HEK293 (cell line): Measurements from ENCODE around the gene IFT43.

Source experiments
- CTCF ChIA-PET: fragments of 350-600 bp; formaldehyde crosslinking; extraction: SDS; loops from one replicate; lab custom pipeline; 2021; ENCODE audit warnings: antibody characterized with exemption; lab: Yijun Ruan, JAX
- POLR2A ChIA-PET: fragments of 300-600 bp; formaldehyde crosslinking; extraction: SDS; loops from one replicate; lab custom pipeline; 2020; ENCODE audit warnings: antibody characterized with exemption, inconsistent platforms; lab: Yijun Ruan, JAX
- H3K27ac ChIP-seq: fragments of 200-500 bp; sonication (Bioruptor generic); 2 replicates; pipeline ENCODE4 v1.5.1; 2014; ENCODE audit warnings: low read depth, low read length, control low read depth, inconsistent platforms; ENCODE audit errors: extremely low read depth
- H3K36me3 ChIP-seq, 2 experiments: fragments of 200-500 bp in 1 of 2; sonication (Bioruptor generic) in 1 of 2; 1 replicate in 1 of 2; 2 replicates in 1 of 2; pipeline ENCODE4 v1.5.1; 2014 to 2017; ENCODE audit warnings: inconsistent platforms in 2 of 2, low read length in 2 of 2; ENCODE audit not compliant: control insufficient read depth in 2 of 2, insufficient read depth in 1 of 2
- H3K4me1 ChIP-seq: fragments of 200-500 bp; sonication (Bioruptor generic); 2 replicates; pipeline ENCODE4 v1.5.1; 2014; ENCODE audit warnings: mild to moderate bottlenecking, low read length, inconsistent platforms; ENCODE audit not compliant: control insufficient read depth, insufficient read depth
- H3K4me3 ChIP-seq: 2 replicates; pipeline ENCODE4 v1.5.1; 2011; ENCODE audit warnings: low read depth, mild to moderate bottlenecking, control low read depth, low read length, moderate library complexity
- H3K9me3 ChIP-seq: fragments of 200-500 bp; sonication (Bioruptor generic); 2 replicates; pipeline ENCODE4 v1.5.1; 2014; ENCODE audit warnings: low read depth, low read length, inconsistent platforms; ENCODE audit not compliant: control insufficient read depth, insufficient read depth
- EGR2 ChIP-seq: fragments of 450-650 bp; formaldehyde crosslinking; IDR thresholded peaks from 2 replicates; pipeline ENCODE4 v1.5.1; 2016; ENCODE audit warnings: low read depth, missing biosample characterization, missing genetic modification characterization
- HIC1 ChIP-seq: fragments of 450-650 bp; formaldehyde crosslinking; IDR thresholded peaks from 2 replicates; pipeline ENCODE4 v1.5.1; 2016; ENCODE audit warnings: missing biosample characterization, missing genetic modification characterization
- KLF8 ChIP-seq: fragments of 450-650 bp; formaldehyde crosslinking; IDR thresholded peaks from 2 replicates; pipeline ENCODE4 v1.5.1; 2016; ENCODE audit warnings: missing biosample characterization, missing genetic modification characterization
- ZBTB17 ChIP-seq: fragments of 450-650 bp; formaldehyde crosslinking; IDR thresholded peaks from 2 replicates; pipeline ENCODE4 v1.5.1; 2016; ENCODE audit warnings: missing biosample characterization, missing genetic modification characterization
- ZBTB26 ChIP-seq: fragments of 450-650 bp; formaldehyde crosslinking; optimal IDR thresholded peaks from 2 replicates; pipeline ENCODE3; 2016; ENCODE audit warnings: missing biosample characterization, mild to moderate bottlenecking, missing genetic modification characterization
- ZFHX2 ChIP-seq: fragments of 450-650 bp; formaldehyde crosslinking; conservative IDR thresholded peaks from 2 replicates; pipeline ENCODE4 v1.5.1; 2016; ENCODE audit warnings: missing biosample characterization, missing genetic modification characterization
- ZNF112 ChIP-seq: fragments of 450-650 bp; formaldehyde crosslinking; IDR thresholded peaks from 2 replicates; pipeline ENCODE4 v1.5.0; 2017; ENCODE audit warnings: missing biosample characterization, missing genetic modification characterization
- ZNF121 ChIP-seq: fragments of 450-650 bp; formaldehyde crosslinking; IDR thresholded peaks from 2 replicates; pipeline ENCODE4 v1.5.1; 2016; ENCODE audit warnings: missing biosample characterization, missing genetic modification characterization
- ZNF221 ChIP-seq: fragments of 450-650 bp; formaldehyde crosslinking; IDR thresholded peaks from 2 replicates; pipeline ENCODE4 v1.5.1; 2017; ENCODE audit warnings: missing biosample characterization, missing genetic modification characterization, borderline replicate concordance
- ZNF239 ChIP-seq: fragments of 450-650 bp; formaldehyde crosslinking; IDR thresholded peaks from 2 replicates; pipeline ENCODE4 v1.5.1; 2016; ENCODE audit warnings: missing biosample characterization, missing genetic modification characterization
- ZNF510 ChIP-seq: fragments of 450-650 bp; formaldehyde crosslinking; IDR thresholded peaks from 2 replicates; pipeline ENCODE4 v1.5.1; 2018; ENCODE audit warnings: mild to moderate bottlenecking, missing genetic modification characterization, missing biosample characterization; ENCODE audit not compliant: insufficient replicate concordance
- ZNF629 ChIP-seq: fragments of 450-650 bp; formaldehyde crosslinking; IDR thresholded peaks from 2 replicates; pipeline ENCODE4 v1.5.1; 2017; ENCODE audit warnings: missing biosample characterization, missing genetic modification characterization
- ZNF654 ChIP-seq: fragments of 450-650 bp; formaldehyde crosslinking; IDR thresholded peaks from 2 replicates; pipeline ENCODE4 v1.5.1; 2016; ENCODE audit warnings: low read depth, missing biosample characterization, missing genetic modification characterization
- ZNF660 ChIP-seq: fragments of 450-650 bp; IDR thresholded peaks from 2 replicates; pipeline ENCODE4 v1.5.1; 2018; ENCODE audit warnings: missing biosample characterization, mild to moderate bottlenecking, missing genetic modification characterization
- ZNF747 ChIP-seq: fragments of 450-650 bp; formaldehyde crosslinking; IDR thresholded peaks from 2 replicates; pipeline ENCODE4 v1.5.1; 2016; ENCODE audit warnings: missing biosample characterization, missing genetic modification characterization
- TF ChIP-seq, protein P1 (sequence below): fragments of 450-650 bp; formaldehyde crosslinking; IDR thresholded peaks from 2 replicates; pipeline ENCODE4 v1.5.1; 2016; ENCODE audit warnings: missing biosample characterization, missing genetic modification characterization

IFT43 gene

GRCh38 chr14:76045773-76046172 is 60.2 kb downstream of the IFT43 start:
- POLR2A ChIA-PET: no interaction called here
- Histone ChIP-seq H3K4me1 (no peaks in the 10 kb centered on the region), H3K9me3 (no peaks in the 10 kb centered on the region), H3K4me3 (no peak overlapping the region), H3K36me3 (peaks cover 0 to 4% of the 10 kb centered on the region in 2 experiments; a peak in 1 of 3 replicates), H3K27ac (no peak overlapping the region)
- no peak for TF ChIP-seq ZNF629 (tag by site-specific recombination)
- no peak for TF ChIP-seq HIC1 (tag by site-specific recombination)
- TF ChIP-seq ZNF239 (tag by site-specific recombination): no peak
- no peak for TF ChIP-seq ZNF112
- TF ChIP-seq, protein P1, sequence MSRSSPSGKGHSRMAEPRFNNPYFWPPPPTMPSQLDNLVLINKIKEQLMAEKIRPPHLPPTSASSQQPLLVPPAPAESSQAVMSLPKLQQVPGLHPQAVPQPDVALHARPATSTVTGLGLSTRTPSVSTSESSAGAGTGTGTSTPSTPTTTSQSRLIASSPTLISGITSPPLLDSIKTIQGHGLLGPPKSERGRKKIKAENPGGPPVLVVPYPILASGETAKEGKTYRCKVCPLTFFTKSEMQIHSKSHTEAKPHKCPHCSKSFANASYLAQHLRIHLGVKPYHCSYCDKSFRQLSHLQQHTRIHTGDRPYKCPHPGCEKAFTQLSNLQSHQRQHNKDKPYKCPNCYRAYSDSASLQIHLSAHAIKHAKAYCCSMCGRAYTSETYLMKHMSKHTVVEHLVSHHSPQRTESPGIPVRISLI (tag by site-specific recombination): no peak
- no peak for TF ChIP-seq ZBTB26 (tag by site-specific recombination)
- no peak for TF ChIP-seq ZNF121
- TF ChIP-seq ZBTB17: no peak
- CTCF ChIA-PET: interaction anchor here (0.7 to 8.7 kb wide), 8 partner anchors 10 to 1663 kb away, joined by 3 to 80 read pairs (median 4); no protein-coding TSS in a partner anchor

GRCh38 chr14:76050250-76050649 is 64.7 kb downstream of the IFT43 start:
- POLR2A ChIA-PET: interaction anchor here (0.6 kb wide), 1 partner anchor 359 kb away, joined by 4 read pairs; no protein-coding TSS in a partner anchor
- TF ChIP-seq EGR2 (peak; percentile 98), ZNF747 (no peak), ZFHX2 (tag by site-specific recombination) (peak; percentile 96), KLF8 (tag by site-specific recombination) (no peak), HIC1 (tag by site-specific recombination) (no peak)
- H3K27ac ChIP-seq: no peak overlapping the region
- no peaks in the 10 kb centered on the region for H3K4me1 ChIP-seq
- H3K9me3 ChIP-seq: no peaks in the 10 kb centered on the region
- CTCF ChIA-PET: interaction anchor here (0.6 to 9.0 kb wide), 29 partner anchors 9 to 601 kb away, joined by 3 to 103 read pairs (median 5); no protein-coding TSS in a partner anchor
- no peaks in the 10 kb centered on the region for H3K36me3 ChIP-seq
- H3K4me3 ChIP-seq: no peak overlapping the region

- H3K27ac ChIP-seq: no peak overlapping the region
- H3K36me3 ChIP-seq: no peaks in the 10 kb centered on the region
- no peaks in the 10 kb centered on the region for H3K4me1 ChIP-seq
- no peaks in the 10 kb centered on the region for H3K9me3 ChIP-seq
- ChIA-PET CTCF (interaction anchor here (0.6 to 9.0 kb wide), 37 partner anchors 10 to 715 kb away, joined by 3 to 103 read pairs (median 5); partner anchors contain the start of gene IFT43), POLR2A (interaction anchor here (0.6 kb wide), 1 partner anchor 358 kb away, joined by 4 read pairs; no protein-coding TSS in a partner anchor)
- peak; percentile 72 for TF ChIP-seq ZNF654
- peak; percentile 48; the same call in 1 of the 2 replicates for TF ChIP-seq ZNF660
- TF ChIP-seq ZNF510: no peak
- no peak for TF ChIP-seq ZNF221
- H3K4me3 ChIP-seq: no peak overlapping the region
Measured at GRCh38 chr14:76050797-76051392, 65.3 kb downstream of the IFT43 start.
